Nephron progenitor cell (in vitro differentiated cells): Measurements from ENCODE around the gene HNRNPA2B1.
"Not testable (repeated sequence)": the region's sequence is repeated elsewhere in the genome, so short reads cannot be mapped to it uniquely, and the experiment has no call there.

Experiments
- DNase-seq: peaks from one replicate; pipeline ENCODE4 v3.0.0; 2021
- H3K27ac Mint-ChIP-seq: 2 replicates; pipeline ENCODE4 v1.8.0; 2021; ENCODE audit warnings: mild to moderate bottlenecking, moderate library complexity, mixed read lengths
- H3K27me3 Mint-ChIP-seq: 2 replicates; pipeline ENCODE4 v1.8.0; 2021; ENCODE audit warnings: mild to moderate bottlenecking, low read depth, mixed read lengths; ENCODE audit not compliant: poor library complexity
- H3K36me3 Mint-ChIP-seq: 2 replicates; pipeline ENCODE4 v1.8.0; 2021; ENCODE audit warnings: low read depth, mixed read lengths
- H3K4me1 Mint-ChIP-seq: 2 replicates; pipeline ENCODE4 v1.8.0; 2021; ENCODE audit warnings: mixed read lengths
- H3K4me3 Mint-ChIP-seq: 2 replicates; pipeline ENCODE4 v1.8.0; 2021; ENCODE audit warnings: mild to moderate bottlenecking, moderate library complexity, mixed read lengths
- H3K9me3 Mint-ChIP-seq: 2 replicates; pipeline ENCODE4 v1.8.0; 2021; ENCODE audit warnings: mild to moderate bottlenecking, moderate library complexity, mixed read lengths
- CTCF ChIP-seq: fragments of 200-600 bp; sonication (generic); IDR thresholded peaks from 2 replicates; pipeline ENCODE4 v1.5.0; 2021; ENCODE audit warnings: antibody characterized with exemption

Gene HNRNPA2B1

GRCh38 chr7:26151953-26152781 is 48.4 kb downstream of the HNRNPA2B1 start, which contains the start of gene NFE2L3:
Gene NFE2L3, plus strand, starts transcription at chr7:26152198. Its CDS starts 301 bp downstream, at chr7:26152499.
- peaks cover 55% of the 10 kb centered on the region for H3K27me3 Mint-ChIP-seq
- peaks cover 22% of the 10 kb centered on the region for H3K4me1 Mint-ChIP-seq
- H3K9me3 Mint-ChIP-seq = peaks cover 15% of the 10 kb centered on the region
- no peak for TF ChIP-seq CTCF
- H3K36me3 Mint-ChIP-seq = no peaks in the 10 kb centered on the region
- H3K4me3 Mint-ChIP-seq = peak within 1 kb of the TSS; percentile 85
- H3K27ac Mint-ChIP-seq = no peak within 1 kb of the TSS
- DNase-seq = peak; percentile 78

DNA sequence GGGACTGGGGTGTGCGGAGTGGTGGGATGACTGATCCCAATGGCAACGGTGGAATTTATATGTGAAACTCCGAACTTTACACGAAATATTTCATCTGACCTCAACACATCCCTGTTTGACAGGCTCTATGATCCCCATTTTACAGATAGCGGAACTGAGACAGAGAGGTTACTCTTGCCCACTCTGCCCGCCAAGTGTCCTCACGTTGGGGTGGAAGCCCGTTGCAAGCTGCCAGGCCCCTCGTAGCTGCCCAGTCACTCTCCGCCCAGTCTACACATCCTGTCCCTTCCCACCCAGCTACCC is 48.9 kb downstream of the HNRNPA2B1 start:
- Mint-ChIP-seq H3K4me3 (peak overlapping the region; percentile 79), H3K9me3 (peaks cover 20% of the 10 kb centered on the region), H3K36me3 (no peaks in the 10 kb centered on the region), H3K27me3 (peaks cover 49% of the 10 kb centered on the region), H3K27ac (no peak overlapping the region), H3K4me1 (peaks cover 22% of the 10 kb centered on the region)
- no peak for TF ChIP-seq CTCF
- no peak for DNase-seq

DNA sequence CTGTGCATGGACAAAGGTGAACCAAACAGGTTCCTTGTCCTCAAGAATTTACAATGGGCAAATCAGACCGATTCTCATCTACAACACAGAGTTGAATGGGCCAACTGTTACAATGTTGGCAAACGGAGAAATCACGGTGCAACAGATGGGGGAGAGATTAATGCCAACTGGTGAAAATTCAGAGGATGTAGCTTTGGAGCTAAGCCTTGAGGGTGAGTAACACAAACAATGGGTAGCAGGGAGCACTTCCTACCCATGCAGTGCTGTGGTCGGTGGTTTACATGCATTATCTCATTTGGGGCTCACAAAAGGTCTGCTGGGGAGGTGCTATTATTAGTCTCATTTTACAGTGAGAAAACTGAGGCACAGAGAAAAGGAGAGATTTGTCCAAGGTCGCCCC is 49.5 kb downstream of the HNRNPA2B1 start:
- Mint-ChIP-seq H3K4me3 (peak overlapping the region; percentile 79), H3K27ac (no peak overlapping the region), H3K27me3 (peaks cover 47% of the 10 kb centered on the region)

GRCh38 chr7:26149391-26149977 is 51.1 kb downstream of the HNRNPA2B1 start:
- Mint-ChIP-seq H3K4me3 (no peak overlapping the region), H3K9me3 (peaks cover 27% of the 10 kb centered on the region)

More for the DNA sequence above, 49.5 kb downstream of the HNRNPA2B1 start:
- H3K9me3 Mint-ChIP-seq = peaks cover 24% of the 10 kb centered on the region
- DNase-seq = no peak
- TF ChIP-seq CTCF = no peak
- H3K36me3 Mint-ChIP-seq = no peaks in the 10 kb centered on the region
- peaks cover 22% of the 10 kb centered on the region for H3K4me1 Mint-ChIP-seq

DNA sequence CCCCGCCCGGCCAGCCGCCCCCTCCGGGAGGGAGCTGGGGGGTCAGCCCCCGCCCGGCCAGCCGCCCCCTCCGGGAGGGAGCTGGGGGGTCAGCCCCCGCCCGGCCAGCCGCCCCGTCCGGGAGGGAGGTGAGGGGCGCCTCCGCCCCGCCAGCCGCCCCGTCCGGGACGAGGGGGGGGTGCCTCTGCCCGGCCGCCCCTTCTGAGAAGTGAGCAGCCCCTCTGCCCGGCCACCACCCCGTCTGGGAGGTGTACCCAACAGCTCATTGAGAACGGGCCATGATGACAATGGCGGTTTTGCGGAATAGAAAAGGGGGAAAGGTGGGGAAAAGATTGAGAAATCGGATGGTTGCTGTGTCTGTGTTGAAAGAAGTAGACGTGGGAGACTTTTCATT is 52.2 kb downstream of the HNRNPA2B1 start:
- peaks cover 26% of the 10 kb centered on the region for H3K27me3 Mint-ChIP-seq
- H3K4me3 Mint-ChIP-seq, H3K27ac Mint-ChIP-seq, H3K36me3 Mint-ChIP-seq, DNase-seq: not testable (repeated sequence)
- H3K4me1 Mint-ChIP-seq = peaks cover 13% of the 10 kb centered on the region
- peaks cover 27% of the 10 kb centered on the region for H3K9me3 Mint-ChIP-seq

More at GRCh38 chr7:26149391-26149977, 51.1 kb downstream of the HNRNPA2B1 start:
- Mint-ChIP-seq H3K27me3 (peaks cover 33% of the 10 kb centered on the region), H3K36me3 (no peaks in the 10 kb centered on the region), H3K27ac (no peak overlapping the region), H3K4me1 (peaks cover 22% of the 10 kb centered on the region)
- no peak for DNase-seq
- no peak for TF ChIP-seq CTCF

- not testable (repeated sequence) for H3K4me3 Mint-ChIP-seq, H3K4me1 Mint-ChIP-seq, H3K27ac Mint-ChIP-seq, H3K36me3 Mint-ChIP-seq
- peak; percentile 22 for DNase-seq
- peaks cover 27% of the 10 kb centered on the region for H3K9me3 Mint-ChIP-seq
- H3K27me3 Mint-ChIP-seq = peaks cover 21% of the 10 kb centered on the region
These were observed 52.8 kb downstream of the HNRNPA2B1 start for GRCh38 chr7:26147646-26148306.
